ENCODE measurements around the gene SLC10A1.

SLC10A1 gene

GRCh38 chr14:69841656-69842055 is 44.6 kb upstream of the SLC10A1 start:
- Histone ChIP-seq H3K4me3 (ENCODE audit: low read depth, low read length) (no peak overlapping the region), H3K27me3 (replicated peaks) (no peaks in the 10 kb centered on the region), H3K27ac (no peak overlapping the region), H3K36me3 (replicated peaks) (no peaks in the 10 kb centered on the region)
- no peak for DNase-seq
- in situ Hi-C loops (cut with HindIII; ENCODE audit: low pct_ligation_motif_present, low sequenced_read_pairs): no loop called here
- no peak for TF ChIP-seq CTCF (IDR thresholded peaks at IDR 0.05; ENCODE audit: low read depth, low read length, missing control alignments)

- Histone ChIP-seq H3K27me3 (replicated peaks) (no peaks in the 10 kb centered on the region), H3K4me3 (ENCODE audit: low read depth, low read length) (no peak overlapping the region), H3K27ac (no peak overlapping the region), H3K36me3 (replicated peaks) (no peaks in the 10 kb centered on the region)
- TF ChIP-seq CTCF (IDR thresholded peaks at IDR 0.05; ENCODE audit: low read depth, low read length, missing control alignments): no peak
- in situ Hi-C loops (cut with HindIII; ENCODE audit: low pct_ligation_motif_present, low sequenced_read_pairs): no loop called here
- no peak for DNase-seq
These were observed 42.6 kb upstream of the SLC10A1 start for GRCh38 chr14:69839661-69840060.

GRCh38 chr14:69838881-69839416 is 41.9 kb upstream of the SLC10A1 start:
- Histone ChIP-seq H3K27ac (no peak overlapping the region), H3K27me3 (replicated peaks) (no peaks in the 10 kb centered on the region), H3K4me3 (ENCODE audit: low read depth, low read length) (no peak overlapping the region), H3K36me3 (replicated peaks) (no peaks in the 10 kb centered on the region)
- in situ Hi-C loops (cut with HindIII; ENCODE audit: low pct_ligation_motif_present, low sequenced_read_pairs): no loop called here
- no peak for TF ChIP-seq CTCF (IDR thresholded peaks at IDR 0.05; ENCODE audit: low read depth, low read length, missing control alignments)
- no peak for DNase-seq

GRCh38 chr14:69828879-69829278 is 31.8 kb upstream of the SLC10A1 start:
- no peak for DNase-seq
- in situ Hi-C loops (cut with HindIII; ENCODE audit: low pct_ligation_motif_present, low sequenced_read_pairs): no loop called here
- no peak for TF ChIP-seq CTCF (IDR thresholded peaks at IDR 0.05; ENCODE audit: low read depth, low read length, missing control alignments)
- H3K4me3 ChIP-seq (ENCODE audit: low read depth, low read length): no peak overlapping the region
- no peaks in the 10 kb centered on the region for H3K36me3 ChIP-seq (replicated peaks)
- H3K27ac ChIP-seq: no peak overlapping the region
- H3K27me3 ChIP-seq (replicated peaks): no peaks in the 10 kb centered on the region

- no peaks in the 10 kb centered on the region for H3K27me3 ChIP-seq (replicated peaks)
- DNase-seq: no peak
- in situ Hi-C loops (cut with HindIII; ENCODE audit: low pct_ligation_motif_present, low sequenced_read_pairs): no loop called here
- no peak overlapping the region for H3K4me3 ChIP-seq (ENCODE audit: low read depth, low read length)
- H3K27ac ChIP-seq: no peak overlapping the region
- TF ChIP-seq CTCF (IDR thresholded peaks at IDR 0.05; ENCODE audit: low read depth, low read length, missing control alignments): no peak
- H3K36me3 ChIP-seq (replicated peaks): no peaks in the 10 kb centered on the region
These were observed 31.3 kb upstream of the SLC10A1 start for GRCh38 chr14:69828354-69828753.

GRCh38 chr14:69827560-69827959 is 30.5 kb upstream of the SLC10A1 start:
- no peak for TF ChIP-seq CTCF (IDR thresholded peaks at IDR 0.05; ENCODE audit: low read depth, low read length, missing control alignments)
- in situ Hi-C loops (cut with HindIII; ENCODE audit: low pct_ligation_motif_present, low sequenced_read_pairs): no loop called here
- no peak overlapping the region for H3K27ac ChIP-seq
- H3K27me3 ChIP-seq (replicated peaks): no peaks in the 10 kb centered on the region
- no peak for DNase-seq
- H3K4me3 ChIP-seq (ENCODE audit: low read depth, low read length): no peak overlapping the region
- H3K36me3 ChIP-seq (replicated peaks): no peaks in the 10 kb centered on the region

All from brain microvascular endothelial cell (primary cell).